Measurements from ENCODE around the gene TCF7L1.
"Not testable (repeated sequence)": the region's sequence is repeated elsewhere in the genome, so short reads cannot be mapped to it uniquely, and the experiment has no call there.

The TCF7L1 gene

DNA sequence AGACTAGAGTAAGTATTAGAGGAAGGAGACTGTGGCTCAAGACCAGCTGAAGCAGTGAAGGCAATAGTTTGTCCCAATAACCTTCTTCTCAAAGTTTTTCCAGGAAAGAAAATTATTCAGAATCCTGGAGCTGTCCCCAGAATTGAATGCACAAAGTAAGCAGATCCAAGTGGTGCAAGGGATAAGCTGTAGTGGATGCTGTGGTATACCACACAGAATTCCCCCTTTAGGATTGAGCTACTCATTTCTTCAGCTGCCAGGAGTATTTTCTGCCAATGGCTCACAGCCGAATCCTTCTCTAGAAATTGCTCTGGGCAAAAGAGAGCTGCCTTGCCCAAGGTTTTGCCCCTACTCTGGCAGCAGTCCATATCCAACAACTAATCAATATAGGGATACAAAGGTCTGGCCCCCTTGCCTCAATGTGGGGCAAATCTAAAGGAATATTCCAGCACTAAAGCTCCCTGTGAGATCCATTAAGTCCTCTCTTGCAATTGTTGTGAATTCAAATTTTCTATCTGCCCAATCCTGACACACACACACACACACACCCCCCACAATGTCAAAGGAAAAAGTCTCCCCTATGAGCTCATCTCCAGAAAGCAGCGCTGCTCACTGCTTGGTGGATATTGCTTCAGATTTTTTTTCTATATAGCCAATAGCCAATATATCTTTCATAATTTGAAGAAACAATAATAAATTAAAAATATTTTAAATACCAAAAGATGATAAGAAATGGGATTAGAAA, 18.4 kb upstream of the TCF7L1 start:
- peaks cover 46% of the 10 kb centered on the region for H3K27me3 ChIP-seq (ENCODE audit: insufficient read depth, insufficient read length)
- TF ChIP-seq YY1 (IDR thresholded peaks at IDR 0.05; ENCODE audit: insufficient read depth, insufficient read length) (no peak), SUZ12 (IDR thresholded peaks at IDR 0.05; ENCODE audit: extremely low read depth, insufficient read depth, insufficient read length) (no peak), ZNF274 (IDR thresholded peaks at IDR 0.05; ENCODE audit: low read depth, low read length) (no peak)
- DNase-seq (ENCODE audit: low read depth, low spot score) = no peak
- no peaks in the 10 kb centered on the region for H3K4me1 ChIP-seq (ENCODE audit: insufficient read depth, insufficient read length)
- no peaks in the 10 kb centered on the region for H3K36me3 ChIP-seq (ENCODE audit: insufficient read depth, insufficient read length, low read length)
- no peak overlapping the region for H3K9ac ChIP-seq (ENCODE audit: insufficient read length, low read depth)
- no peaks in the 10 kb centered on the region for H3K9me3 ChIP-seq (ENCODE audit: insufficient read depth, low read length)
- no peak overlapping the region for H3K4me3 ChIP-seq (ENCODE audit: insufficient read length, low read depth)

- H3K9ac ChIP-seq (ENCODE audit: insufficient read length, low read depth) = no peak overlapping the region
- peaks cover 46% of the 10 kb centered on the region for H3K27me3 ChIP-seq (ENCODE audit: insufficient read depth, insufficient read length)
- no peak for DNase-seq (ENCODE audit: low read depth, low spot score)
- H3K4me1 ChIP-seq (ENCODE audit: insufficient read depth, insufficient read length) = no peaks in the 10 kb centered on the region
- H3K9me3 ChIP-seq (ENCODE audit: insufficient read depth, low read length) = no peaks in the 10 kb centered on the region
- H3K36me3 ChIP-seq (ENCODE audit: insufficient read depth, insufficient read length, low read length) = no peaks in the 10 kb centered on the region
- no peak overlapping the region for H3K4me3 ChIP-seq (ENCODE audit: insufficient read length, low read depth)
- TF ChIP-seq ZNF274 (IDR thresholded peaks at IDR 0.05; ENCODE audit: low read depth, low read length) = no peak
Measured at GRCh38 chr2:85116207-85116606, 17.0 kb upstream of the TCF7L1 start.

DNA sequence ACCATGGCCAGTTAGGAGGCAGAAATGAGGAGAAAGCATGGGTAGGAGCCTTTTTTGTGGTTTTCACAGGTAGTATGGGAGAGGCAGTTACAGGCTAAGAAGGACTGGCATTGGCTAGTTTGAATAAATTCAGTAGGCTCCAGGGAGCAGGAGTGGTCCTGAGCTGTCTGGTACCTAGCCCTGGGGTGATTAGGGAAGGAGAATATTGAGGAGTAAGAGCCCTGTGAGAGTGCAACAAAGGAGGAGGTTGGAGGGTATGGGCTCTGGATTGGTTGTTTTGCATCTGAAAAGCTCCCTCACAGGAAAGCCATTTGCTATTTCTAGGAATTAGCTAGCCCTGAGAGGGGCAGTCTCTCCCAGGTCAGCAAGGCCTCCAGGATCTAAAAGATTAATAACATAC, 13.3 kb upstream of the TCF7L1 start:
- TF ChIP-seq YY1 (IDR thresholded peaks at IDR 0.05; ENCODE audit: insufficient read depth, insufficient read length) = no peak
- no peak for TF ChIP-seq SUZ12 (IDR thresholded peaks at IDR 0.05; ENCODE audit: extremely low read depth, insufficient read depth, insufficient read length)
- TF ChIP-seq ZNF274 (IDR thresholded peaks at IDR 0.05; ENCODE audit: low read depth, low read length) = no peak
- Histone ChIP-seq H3K9me3 (ENCODE audit: insufficient read depth, low read length) (no peaks in the 10 kb centered on the region), H3K9ac (ENCODE audit: insufficient read length, low read depth) (no peak overlapping the region), H3K27me3 (ENCODE audit: insufficient read depth, insufficient read length) (peaks cover 43% of the 10 kb centered on the region), H3K4me3 (ENCODE audit: insufficient read length, low read depth) (no peak overlapping the region), H3K4me1 (ENCODE audit: insufficient read depth, insufficient read length) (no peaks in the 10 kb centered on the region), H3K36me3 (ENCODE audit: insufficient read depth, insufficient read length, low read length) (no peaks in the 10 kb centered on the region)
- DNase-seq (ENCODE audit: low read depth, low spot score) = peak; percentile 89

GRCh38 chr2:85120363-85120762, 12.8 kb upstream of the TCF7L1 start:
- Histone ChIP-seq H3K9ac (ENCODE audit: insufficient read length, low read depth) (no peak overlapping the region), H3K9me3 (ENCODE audit: insufficient read depth, low read length) (no peaks in the 10 kb centered on the region), H3K36me3 (ENCODE audit: insufficient read depth, insufficient read length, low read length) (no peaks in the 10 kb centered on the region), H3K27me3 (ENCODE audit: insufficient read depth, insufficient read length) (peaks cover 41% of the 10 kb centered on the region), H3K4me3 (ENCODE audit: insufficient read length, low read depth) (no peak overlapping the region), H3K4me1 (ENCODE audit: insufficient read depth, insufficient read length) (no peaks in the 10 kb centered on the region)
- TF ChIP-seq ZNF274 (IDR thresholded peaks at IDR 0.05; ENCODE audit: low read depth, low read length) (no peak), SUZ12 (IDR thresholded peaks at IDR 0.05; ENCODE audit: extremely low read depth, insufficient read depth, insufficient read length) (no peak), YY1 (IDR thresholded peaks at IDR 0.05; ENCODE audit: insufficient read depth, insufficient read length) (no peak)
- no peak for DNase-seq (ENCODE audit: low read depth, low spot score)

GRCh38 chr2:85126462-85126861, 6.7 kb upstream of the TCF7L1 start:
- DNase-seq (ENCODE audit: low read depth, low spot score); H3K9me3 ChIP-seq (ENCODE audit: insufficient read depth, low read length); H3K36me3 ChIP-seq (ENCODE audit: insufficient read depth, insufficient read length, low read length); H3K4me3 ChIP-seq (ENCODE audit: insufficient read length, low read depth); H3K9ac ChIP-seq (ENCODE audit: insufficient read length, low read depth); H3K4me1 ChIP-seq (ENCODE audit: insufficient read depth, insufficient read length); H3K27me3 ChIP-seq (ENCODE audit: insufficient read depth, insufficient read length): not testable (repeated sequence)

DNA sequence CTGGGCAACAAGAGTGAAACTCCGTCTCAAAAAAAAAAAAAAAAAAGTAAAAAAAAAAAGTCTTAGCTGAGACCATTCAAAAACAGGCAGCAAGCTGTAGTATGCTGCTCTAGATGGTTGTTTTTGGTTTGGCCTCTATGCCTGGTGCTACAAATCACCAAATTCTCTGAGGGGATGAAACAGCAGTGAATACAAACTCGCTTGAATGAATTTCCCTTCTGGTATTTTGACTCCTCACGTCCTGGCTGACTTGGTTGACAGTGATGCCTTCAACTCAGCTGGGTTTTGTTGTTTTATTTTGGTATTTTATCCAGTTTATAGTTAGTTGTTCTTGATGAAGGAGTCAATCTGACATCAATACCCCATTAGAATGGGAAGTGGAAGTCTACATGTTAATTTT, 3.3 kb upstream of the TCF7L1 start:
- Histone ChIP-seq H3K9me3 (ENCODE audit: insufficient read depth, low read length) (no peaks in the 10 kb centered on the region), H3K36me3 (ENCODE audit: insufficient read depth, insufficient read length, low read length) (no peaks in the 10 kb centered on the region), H3K4me1 (ENCODE audit: insufficient read depth, insufficient read length) (peaks cover 2% of the 10 kb centered on the region), H3K4me3 (ENCODE audit: insufficient read length, low read depth) (no peak overlapping the region), H3K9ac (ENCODE audit: insufficient read length, low read depth) (no peak overlapping the region), H3K27me3 (ENCODE audit: insufficient read depth, insufficient read length) (peaks cover 5% of the 10 kb centered on the region)
- TF ChIP-seq YY1 (IDR thresholded peaks at IDR 0.05; ENCODE audit: insufficient read depth, insufficient read length) (no peak), ZNF274 (IDR thresholded peaks at IDR 0.05; ENCODE audit: low read depth, low read length) (no peak), SUZ12 (IDR thresholded peaks at IDR 0.05; ENCODE audit: extremely low read depth, insufficient read depth, insufficient read length) (no peak)
- DNase-seq (ENCODE audit: low read depth, low spot score) = no peak

DNA sequence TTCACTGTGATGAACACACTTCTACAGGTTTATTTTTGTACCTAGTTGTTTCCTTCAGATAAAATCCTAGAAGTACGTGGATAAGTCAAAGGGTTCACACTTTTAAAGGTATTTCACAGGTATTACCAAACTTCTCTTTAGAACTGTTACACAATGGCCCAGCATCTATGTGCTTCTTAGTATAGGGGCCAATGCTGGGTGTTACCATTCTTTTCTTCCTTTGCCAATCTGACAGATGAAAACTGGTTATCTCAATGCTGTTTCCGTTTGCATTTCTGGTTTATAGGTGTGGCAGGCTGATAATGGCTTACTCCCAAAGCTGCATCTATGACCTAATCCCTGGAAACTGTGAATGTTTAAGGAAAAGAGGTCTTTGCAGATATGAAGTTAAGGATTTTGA, 2.8 kb upstream of the TCF7L1 start:
- Histone ChIP-seq H3K36me3 (ENCODE audit: insufficient read depth, insufficient read length, low read length) (peaks cover under 1% of the 10 kb centered on the region), H3K9ac (ENCODE audit: insufficient read length, low read depth) (no peak overlapping the region), H3K4me1 (ENCODE audit: insufficient read depth, insufficient read length) (peaks cover 2% of the 10 kb centered on the region), H3K4me3 (ENCODE audit: insufficient read length, low read depth) (no peak overlapping the region), H3K27me3 (ENCODE audit: insufficient read depth, insufficient read length) (peaks cover 7% of the 10 kb centered on the region), H3K9me3 (ENCODE audit: insufficient read depth, low read length) (no peaks in the 10 kb centered on the region)
- TF ChIP-seq SUZ12 (IDR thresholded peaks at IDR 0.05; ENCODE audit: extremely low read depth, insufficient read depth, insufficient read length) = no peak
- TF ChIP-seq ZNF274 (IDR thresholded peaks at IDR 0.05; ENCODE audit: low read depth, low read length) = no peak
- TF ChIP-seq YY1 (IDR thresholded peaks at IDR 0.05; ENCODE audit: insufficient read depth, insufficient read length) = no peak
- DNase-seq (ENCODE audit: low read depth, low spot score) = no peak

- TF ChIP-seq YY1 (IDR thresholded peaks at IDR 0.05; ENCODE audit: insufficient read depth, insufficient read length) (no peak), SUZ12 (IDR thresholded peaks at IDR 0.05; ENCODE audit: extremely low read depth, insufficient read depth, insufficient read length) (no peak), ZNF274 (IDR thresholded peaks at IDR 0.05; ENCODE audit: low read depth, low read length) (no peak)
- Histone ChIP-seq H3K4me3 (ENCODE audit: insufficient read length, low read depth) (no peak overlapping the region), H3K4me1 (ENCODE audit: insufficient read depth, insufficient read length) (peaks cover 2% of the 10 kb centered on the region), H3K36me3 (ENCODE audit: insufficient read depth, insufficient read length, low read length) (peaks cover 3% of the 10 kb centered on the region), H3K27me3 (ENCODE audit: insufficient read depth, insufficient read length) (peaks cover 14% of the 10 kb centered on the region), H3K9me3 (ENCODE audit: insufficient read depth, low read length) (no peaks in the 10 kb centered on the region), H3K9ac (ENCODE audit: insufficient read length, low read depth) (no peak overlapping the region)
- no peak for DNase-seq (ENCODE audit: low read depth, low spot score)
Measured at GRCh38 chr2:85131116-85131515, 2.1 kb upstream of the TCF7L1 start.

Measured in NT2/D1 (cell line).